ENCODE results near the gene TESPA1. TPM values are rescaled to one million over a fixed set of nuclear protein-coding genes. Genes with fewer than 3 reads are reported as not detected.

Gene TESPA1
- total RNA-seq, 4 donors from 2014 or later: 1.2 to 9.6 (median 4.5) TPM

DNA sequence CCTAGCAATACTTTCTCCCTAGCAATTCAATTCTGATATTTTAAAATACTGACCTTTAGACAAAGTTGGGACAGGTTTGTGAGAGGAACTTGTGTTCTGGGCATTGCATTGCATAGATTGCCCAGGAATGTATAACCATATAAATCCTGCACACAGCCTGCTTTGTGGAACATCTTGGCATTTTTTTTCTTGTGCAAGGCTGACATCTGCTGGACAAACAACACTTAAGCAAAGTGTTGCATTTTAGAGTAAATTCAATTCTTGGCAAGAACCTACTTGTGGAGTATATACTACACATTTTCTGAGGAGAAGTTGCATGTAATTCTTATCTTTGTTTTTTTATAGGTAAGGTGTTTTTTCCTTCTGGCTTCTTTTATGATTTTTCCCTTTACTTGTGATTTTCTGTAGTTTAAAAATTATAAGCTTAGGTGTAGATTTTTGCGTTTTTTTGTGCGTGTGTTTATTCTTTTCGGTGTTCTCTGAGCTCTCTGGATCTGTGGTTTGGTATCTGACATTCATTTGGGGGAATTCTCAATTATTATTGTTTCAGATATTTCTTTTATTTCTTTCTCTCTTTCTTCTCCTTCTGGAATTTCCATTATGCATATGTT lies 26.4 kb downstream of the TESPA1 start:
- Histone ChIP-seq H3K9me3 (no peaks in the 10 kb centered on the region), H3K27me3 (no peaks in the 10 kb centered on the region), H3K4me3 (no peak overlapping the region), H3K4me1 (no peaks in the 10 kb centered on the region), H3K27ac (no peak overlapping the region), H3K36me3 (no peaks in the 10 kb centered on the region)
- DNase-seq: peak in 1 of 3 donors; percentile 73
- no peak for TF ChIP-seq POLR2A (IDR thresholded peaks at IDR 0.05)
- peak in 5 of 6 experiments; percentile 52 to 78 (median 67) for TF ChIP-seq CTCF (IDR thresholded peaks at IDR 0.05)

DNA sequence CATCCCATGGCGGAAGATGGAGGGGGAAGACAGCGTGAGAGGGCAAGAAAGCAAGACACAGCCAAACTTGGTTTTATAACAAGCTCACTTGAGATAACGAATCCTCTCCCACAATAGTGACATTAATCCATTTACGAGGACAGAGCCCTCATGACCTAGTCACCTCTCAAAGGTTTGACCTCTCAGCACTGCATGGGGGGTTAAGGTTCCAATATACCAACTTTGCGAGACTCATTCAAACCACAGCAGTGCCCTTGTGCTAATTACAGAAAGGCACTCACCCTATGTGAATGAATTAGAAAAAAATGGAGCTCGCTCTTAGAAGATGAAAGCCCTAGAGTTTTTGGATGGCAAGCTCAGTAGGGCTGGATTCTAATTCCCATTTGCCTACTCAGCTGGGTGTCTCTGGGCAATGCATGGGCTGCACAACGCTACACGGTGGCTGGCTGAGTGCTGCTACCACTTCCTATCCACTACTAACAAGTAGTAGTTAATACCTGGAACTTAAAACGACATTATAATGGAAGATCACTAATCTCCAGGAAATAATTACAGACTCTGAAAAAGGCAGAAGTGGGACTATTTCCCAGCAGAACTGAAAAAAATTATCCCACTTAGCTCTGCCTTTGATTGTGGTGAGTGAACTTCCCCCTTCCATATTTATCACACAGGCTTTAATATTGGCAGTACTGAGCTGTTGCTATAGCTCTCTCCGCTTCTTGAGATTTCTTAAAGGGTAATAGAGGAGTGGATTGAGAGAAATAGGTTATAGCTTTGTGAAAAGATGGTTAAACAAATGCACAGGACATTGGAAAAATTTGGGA lies 27.5 kb downstream of the TESPA1 start:
- H3K4me3 ChIP-seq: no peak overlapping the region
- no peaks in the 10 kb centered on the region for H3K9me3 ChIP-seq
- no peaks in the 10 kb centered on the region for H3K36me3 ChIP-seq
- no peak overlapping the region for H3K27ac ChIP-seq
- DNase-seq: no peak
- TF ChIP-seq POLR2A (IDR thresholded peaks at IDR 0.05): no peak
- no peak for TF ChIP-seq CTCF (IDR thresholded peaks at IDR 0.05)
- H3K27me3 ChIP-seq: no peaks in the 10 kb centered on the region
- H3K4me1 ChIP-seq: no peaks in the 10 kb centered on the region

DNA sequence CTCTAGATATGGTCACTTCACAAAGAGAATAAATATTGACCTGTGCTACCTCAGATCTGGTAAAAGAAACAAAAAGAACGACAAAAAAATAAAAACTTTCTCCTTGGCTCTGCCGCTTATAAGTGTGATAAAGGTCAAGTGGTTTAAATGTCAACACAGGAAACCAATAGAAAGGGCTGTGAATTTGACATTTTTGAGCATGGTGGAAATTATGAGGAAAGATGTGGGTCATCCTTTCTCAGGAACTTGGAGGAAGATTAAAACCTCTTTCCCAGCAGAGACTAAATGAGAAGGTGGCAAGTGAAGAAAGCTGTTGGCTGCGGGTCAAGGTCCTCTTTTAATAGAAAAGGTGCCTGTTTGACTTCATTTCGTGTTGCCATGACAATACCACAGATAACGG lies 28.2 kb downstream of the TESPA1 start:
- H3K4me3 ChIP-seq: no peak overlapping the region
- H3K9me3 ChIP-seq: no peaks in the 10 kb centered on the region
- DNase-seq: no peak
- H3K36me3 ChIP-seq: no peaks in the 10 kb centered on the region
- H3K27me3 ChIP-seq: no peaks in the 10 kb centered on the region
- H3K4me1 ChIP-seq: no peaks in the 10 kb centered on the region
- TF ChIP-seq CTCF (IDR thresholded peaks at IDR 0.05) (no peak), POLR2A (IDR thresholded peaks at IDR 0.05) (no peak)
- H3K27ac ChIP-seq: no peak overlapping the region

GRCh38 chr12:54954801-54955200 lies 29.8 kb downstream of the TESPA1 start:
- H3K27ac ChIP-seq: no peak overlapping the region
- TF ChIP-seq POLR2A (IDR thresholded peaks at IDR 0.05) (no peak), CTCF (IDR thresholded peaks at IDR 0.05) (no peak)
- no peak overlapping the region for H3K4me3 ChIP-seq
- no peaks in the 10 kb centered on the region for H3K27me3 ChIP-seq
- H3K36me3 ChIP-seq: no peaks in the 10 kb centered on the region
- no peak for DNase-seq
- no peaks in the 10 kb centered on the region for H3K4me1 ChIP-seq
- H3K9me3 ChIP-seq: no peaks in the 10 kb centered on the region

GRCh38 chr12:54954228-54954627 lies 30.3 kb downstream of the TESPA1 start:
- Histone ChIP-seq H3K27me3 (no peaks in the 10 kb centered on the region), H3K36me3 (no peaks in the 10 kb centered on the region), H3K4me1 (no peaks in the 10 kb centered on the region), H3K4me3 (no peak overlapping the region), H3K27ac (no peak overlapping the region), H3K9me3 (no peaks in the 10 kb centered on the region)
- no peak for TF ChIP-seq POLR2A (IDR thresholded peaks at IDR 0.05)
- no peak for TF ChIP-seq CTCF (IDR thresholded peaks at IDR 0.05)
- no peak for DNase-seq
